T1000 (cell line): ENCODE measurements around the gene ZNF286A.
"Not testable (repeated sequence)": the region's sequence is repeated elsewhere in the genome, so short reads cannot be mapped to it uniquely, and the experiment has no call there.

ENCODE experiments used
- DNase-seq: peaks from one replicate; lab custom pipeline; 2025; ENCODE audit warnings: mixed read lengths; lab: John Stamatoyannopoulos, UW

Gene ZNF286A

GRCh38 chr17:15699413-15699924, at the start of gene ZNF286A:
Gene ZNF286A, plus strand, starts transcription at chr17:15699752. Its CDS starts 578 bp downstream, at chr17:15700330.
- peak; percentile 99 for DNase-seq

- peak; percentile 2 for DNase-seq
These were observed 49.6 kb upstream of the ZNF286A start for GRCh38 chr17:15649861-15650421.

GRCh38 chr17:15650741-15651582, 48.6 kb upstream of the ZNF286A start:
- no peak for DNase-seq

- DNase-seq = peak; percentile 95
These were observed 47.9 kb upstream of the ZNF286A start for GRCh38 chr17:15651583-15652110.

GRCh38 chr17:15652960-15653359, 46.6 kb upstream of the ZNF286A start:
- DNase-seq = no peak

GRCh38 chr17:15654401-15654800, 45.2 kb upstream of the ZNF286A start:
- not testable (repeated sequence) for DNase-seq

- no peak for DNase-seq
These were observed 44.5 kb upstream of the ZNF286A start for GRCh38 chr17:15654886-15655561.

GRCh38 chr17:15657868-15658267, 41.7 kb upstream of the ZNF286A start:
- DNase-seq = no peak

- no peak for DNase-seq
These were observed 41.3 kb upstream of the ZNF286A start for GRCh38 chr17:15658296-15658695.

- DNase-seq = no peak
These were observed 40.3 kb upstream of the ZNF286A start for GRCh38 chr17:15659236-15659635.

- no peak for DNase-seq
These were observed 39.9 kb upstream of the ZNF286A start for GRCh38 chr17:15659663-15660062.

- no peak for DNase-seq
These were observed 39.5 kb upstream of the ZNF286A start for GRCh38 chr17:15660077-15660476.

- DNase-seq = no peak
These were observed 36.9 kb upstream of the ZNF286A start for GRCh38 chr17:15662681-15663080.

GRCh38 chr17:15663176-15663575, 36.4 kb upstream of the ZNF286A start:
- no peak for DNase-seq

- DNase-seq = no peak
These were observed 35.9 kb upstream of the ZNF286A start for GRCh38 chr17:15663691-15664090.

GRCh38 chr17:15669526-15669925, 30.0 kb upstream of the ZNF286A start:
- DNase-seq = not testable (repeated sequence)

- DNase-seq = not testable (repeated sequence)
These were observed 24.9 kb upstream of the ZNF286A start for GRCh38 chr17:15674640-15675039.

GRCh38 chr17:15675991-15676390, 23.6 kb upstream of the ZNF286A start:
- not testable (repeated sequence) for DNase-seq

GRCh38 chr17:15683135-15683534, 16.4 kb upstream of the ZNF286A start:
- DNase-seq = not testable (repeated sequence)

GRCh38 chr17:15683824-15684478, 15.6 kb upstream of the ZNF286A start, which contains the start of gene TRIM16:
Gene TRIM16, minus strand, starts transcription at chr17:15684311. Its CDS starts 32,702 bp downstream, at chr17:15651609.
- peak; percentile 60 for DNase-seq

- DNase-seq = not testable (repeated sequence)
These were observed 12.1 kb upstream of the ZNF286A start for GRCh38 chr17:15687494-15687893.

GRCh38 chr17:15698967-15699366, 585 bp upstream of the ZNF286A start:
- not testable (repeated sequence) for DNase-seq
